Muscle of arm (tissue), 12 donors: ENCODE results near the gene TRPV4. TPM values are rescaled to one million over a fixed set of nuclear protein-coding genes. Genes with fewer than 3 reads are reported as not detected.

ENCODE experiments used
- DNase-seq: peaks from one replicate; pipeline ENCODE4 v3.0.0-alpha.2; 2013
- polyA plus RNA-seq, 12 donors: library from polyadenylated mRNA; unstranded; fragments of 120-200 nt; gene quantifications; one replicate each; pipeline ENCODE4 v1.2.1, GENCODE V29; 2013; ENCODE audit not compliant: insufficient read length in 12 of 12

Gene TRPV4
- polyA plus RNA-seq, 12 donors, result 0.44 to 12.5 (median 0.81) TPM; not detected in 2

GRCh38 chr12:109763201-109763841, 69.9 kb downstream of the TRPV4 start:
- no peak for DNase-seq

GRCh38 chr12:109762673-109763191, 70.5 kb downstream of the TRPV4 start:
- DNase-seq, result no peak

GRCh38 chr12:109762071-109762672, 71.0 kb downstream of the TRPV4 start:
- no peak for DNase-seq

GRCh38 chr12:109760930-109761921, 72.0 kb downstream of the TRPV4 start:
- no peak for DNase-seq

- no peak for DNase-seq
Measured at GRCh38 chr12:109760031-109760929, 72.9 kb downstream of the TRPV4 start.

GRCh38 chr12:109759595-109759994, 73.6 kb downstream of the TRPV4 start:
- DNase-seq, result no peak

GRCh38 chr12:109758426-109759420, 74.5 kb downstream of the TRPV4 start:
- no peak for DNase-seq

- no peak for DNase-seq
Measured at GRCh38 chr12:109757671-109758265, 75.4 kb downstream of the TRPV4 start.

GRCh38 chr12:109756457-109756856, 76.7 kb downstream of the TRPV4 start:
- no peak for DNase-seq

- no peak for DNase-seq
Measured at GRCh38 chr12:109753959-109754358, 79.2 kb downstream of the TRPV4 start.

- no peak for DNase-seq
Measured at GRCh38 chr12:109753054-109753401, 80.2 kb downstream of the TRPV4 start.

GRCh38 chr12:109752117-109753053, 80.8 kb downstream of the TRPV4 start:
- DNase-seq, result no peak

GRCh38 chr12:109744986-109745942, 87.9 kb downstream of the TRPV4 start:
- DNase-seq, result no peak

- no peak for DNase-seq
Measured at GRCh38 chr12:109744026-109744425, 89.2 kb downstream of the TRPV4 start.

GRCh38 chr12:109743076-109743910, 89.9 kb downstream of the TRPV4 start:
- DNase-seq, result no peak
